HepG2 (cell line): ENCODE measurements around the gene SERPINA3. TPM values are rescaled to one million over a fixed set of nuclear protein-coding genes. Genes with fewer than 3 reads are reported as not detected.
A peak's percentile ranks its signal among the peaks of the same experiment; 100 is the strongest.

Experiments
- ATAC-seq: fragments of 200-7000 bp; cut with Tn5 transposase; 3 replicates; pipeline ENCODE4 v1.9.1; 2020; ENCODE audit warnings: mild to moderate bottlenecking, moderate library complexity
- BruUV-seq: library from RNA; stranded (reverse); fragments of 400-500 nt; replicated peaks from 2 replicates; lab custom pipeline; 2021; lab: Mats Ljungman, UMichigan
- CTCF ChIA-PET: fragments of 300-600 bp; formaldehyde crosslinking; extraction: SDS; loops from one replicate; lab custom pipeline; 2021; ENCODE audit warnings: low total read pairs, inconsistent platforms, low intra/inter-chr PET ratio; lab: Yijun Ruan, JAX
- POLR2A ChIA-PET: fragments of 350-600 bp; sonication (Branson Sonifier 250); formaldehyde crosslinking; loops from one replicate; lab custom pipeline; 2020; ENCODE audit warnings: antibody characterized with exemption, inconsistent platforms; lab: Yijun Ruan, JAX
- DNase-seq: peaks from one replicate; pipeline ENCODE4 v3.0.0-alpha.2; 2015; ENCODE audit warnings: low spot score
- FAIRE-seq: peaks from 3 replicates; lab custom pipeline; 2011; peaks lifted over from hg19 to GRCh38; lab: Jason Lieb, UNC
- H2AFZ ChIP-seq: one replicate; pipeline ENCODE4 v1.6.1; 2011; ENCODE audit warnings: low read length, inconsistent platforms
- H3K27ac ChIP-seq: fragments of 300-600 bp; 3 replicates; pipeline ENCODE4 v1.8.0; 2011; ENCODE audit warnings: mixed run types, mild to moderate bottlenecking, mixed read lengths, low read length, inconsistent platforms; ENCODE audit not compliant: insufficient read depth; ENCODE audit errors: extremely low read length
- H3K27me3 ChIP-seq, 2 experiments: fragments of 200-600 bp in 1 of 2; 2 replicates in 1 of 2; 3 replicates in 1 of 2; pipeline versions ENCODE4 v1.6.0 to v1.8.0; 2011; ENCODE audit warnings: low read length in 2 of 2, mild to moderate bottlenecking in 2 of 2, moderate library complexity in 2 of 2, inconsistent platforms in 1 of 2; ENCODE audit not compliant: insufficient read depth in 2 of 2, control insufficient read depth in 1 of 2
- H3K36me3 ChIP-seq, 2 experiments: fragments of 200-600 bp in 1 of 2; replicated peaks in 1 of 2; 2 replicates in 1 of 2; 3 replicates in 1 of 2; pipeline versions ENCODE4 v1.5.1 to v1.8.0; 2011; ENCODE audit warnings: low read length in 2 of 2, inconsistent platforms in 1 of 2; ENCODE audit not compliant: insufficient read depth in 2 of 2, control insufficient read depth in 1 of 2
- H3K4me1 ChIP-seq: 2 replicates; pipeline ENCODE4 v1.5.1; 2012; ENCODE audit warnings: low read length, inconsistent platforms; ENCODE audit not compliant: insufficient read depth
- H3K4me2 ChIP-seq: 2 replicates; pipeline ENCODE4 v1.6.0; 2011; ENCODE audit warnings: low read depth, low read length, inconsistent platforms
- H3K4me3 ChIP-seq, 3 experiments: fragments of 200-600 bp in 1 of 3; sonication (generic), shearing (Covaris generic) in 1 of 3; replicated peaks in 1 of 3; 2 replicates each; pipeline ENCODE4 v1.5.1; 2011 to 2016; ENCODE audit warnings: low read length in 3 of 3, inconsistent platforms in 2 of 3, low read depth in 2 of 3, mild to moderate bottlenecking in 2 of 3, control low read depth in 1 of 3, mixed read lengths in 1 of 3; ENCODE audit not compliant: insufficient read depth in 1 of 3
- H3K79me2 ChIP-seq: one replicate; pipeline ENCODE4 v1.6.1; 2011; ENCODE audit warnings: low read length, inconsistent platforms; ENCODE audit not compliant: insufficient read depth
- H3K9ac ChIP-seq: 2 replicates; pipeline ENCODE4 v1.6.0; 2011; ENCODE audit warnings: mild to moderate bottlenecking, low read depth, low read length, inconsistent platforms; ENCODE audit not compliant: insufficient read depth
- H3K9me3 ChIP-seq: 2 replicates; pipeline ENCODE4 v1.5.1; 2012; ENCODE audit warnings: mild to moderate bottlenecking, low read length
- H4K20me1 ChIP-seq: 2 replicates; pipeline ENCODE4 v1.6.0; 2011; ENCODE audit warnings: inconsistent platforms, mild to moderate bottlenecking, low read length, moderate library complexity; ENCODE audit not compliant: insufficient read depth
- CCAR2 ChIP-seq: fragments of 200-400 bp; formaldehyde crosslinking; optimal IDR thresholded peaks from 2 replicates; pipeline ENCODE3; 2018; ENCODE audit warnings: low read depth, mild to moderate bottlenecking, low read length, moderate library complexity
- CENPX ChIP-seq: sonication (generic); formaldehyde crosslinking; IDR thresholded peaks from 2 replicates; pipeline ENCODE4 v1.9.0; 2021; ENCODE audit warnings: mild to moderate bottlenecking, missing genetic modification reagents, moderate library complexity
- RBM22 ChIP-seq: fragments of 200-400 bp; formaldehyde crosslinking; optimal IDR thresholded peaks from 2 replicates; pipeline ENCODE3; 2017; ENCODE audit warnings: mild to moderate bottlenecking, low read length, moderate library complexity
- SRY ChIP-seq: sonication (generic); formaldehyde crosslinking; IDR thresholded peaks from 2 replicates; pipeline ENCODE4 v1.8.0; 2022; ENCODE audit warnings: mild to moderate bottlenecking, missing genetic modification reagents
- TBL1XR1 ChIP-seq: fragments of 150-350 bp; IDR thresholded peaks from 2 replicates; pipeline ENCODE4 v1.6.1; 2014; ENCODE audit warnings: borderline replicate concordance, low read length; ENCODE audit not compliant: partially characterized antibody
- ZBTB21 ChIP-seq: sonication (generic); formaldehyde crosslinking; IDR thresholded peaks from 2 replicates; pipeline ENCODE4 v1.4.0; 2020; ENCODE audit warnings: missing genetic modification reagents
- ZNF160 ChIP-seq: sonication (generic); formaldehyde crosslinking; IDR thresholded peaks from 2 replicates; pipeline ENCODE4 v1.8.0; 2022; ENCODE audit warnings: mild to moderate bottlenecking, inconsistent platforms, missing genetic modification reagents
- ZNF563 ChIP-seq: sonication (generic); formaldehyde crosslinking; IDR thresholded peaks from 2 replicates; pipeline ENCODE4 v1.8.0; 2022; ENCODE audit warnings: mild to moderate bottlenecking, moderate library complexity, missing genetic modification reagents
- ZNF776 ChIP-seq: sonication (generic); formaldehyde crosslinking; IDR thresholded peaks from 2 replicates; pipeline ENCODE4 v1.4.0; 2020; ENCODE audit warnings: mild to moderate bottlenecking, missing genetic modification reagents
- WGBS: methylation state at CpG from one replicate; pipeline ENCODE4 v1.1.6; 2017; ENCODE audit warnings: low lambda C conversion rate; 5-methylcytosine and 5-hydroxymethylcytosine counted together
- in situ Hi-C: cut with HindIII; loops from 2 replicates; pipeline ENCODE4 v1.10.0; 2017; ENCODE audit warnings: low pct_unique_long_range_greater_than_20kb; ENCODE audit not compliant: extremely low pct_ligation_motif_present
- intact Hi-C: fragments of 100-400 bp; cut with micrococcal nuclease; formaldehyde crosslinking; loops from one replicate; pipeline ENCODE4 v1.10.0; 2022; ENCODE audit not compliant: unreplicated experiment
- polyA plus RNA-seq, 8 experiments: library from polyadenylated mRNA; depleted of rRNA in 3 of 8; stranded (reverse) in 7 of 8; unstranded in 1 of 8; fragments of >200 nt; fragmentation: Illumina TruSeq in 4 of 8; extraction: Trizol in 4 of 8; gene quantifications; 2 replicates each; pipeline versions ENCODE4 v1.2.1 to v1.2.3, GENCODE V29; 2011 to 2016; ENCODE audit warnings: low read depth in 4 of 8, missing spikeins in 1 of 8, mixed read lengths in 1 of 8; ENCODE audit not compliant: insufficient read depth in 1 of 8
- total RNA-seq, 5 experiments: library from RNA; depleted of rRNA; stranded (reverse); fragments of >200 nt; fragmentation: Illumina TruSeq; extraction: Trizol; gene quantifications; 2 replicates each; pipeline ENCODE4 v1.2.3, GENCODE V29; 2016; ENCODE audit warnings: low read depth in 1 of 5
- TF ChIP-seq, protein P1 (sequence below): sonication (generic); formaldehyde crosslinking; IDR thresholded peaks from 2 replicates; pipeline ENCODE4 v1.8.0; 2022; ENCODE audit warnings: missing genetic modification reagents, mild to moderate bottlenecking, borderline replicate concordance
- TF ChIP-seq, protein P2 (sequence below): sonication (generic); formaldehyde crosslinking; IDR thresholded peaks from 2 replicates; pipeline ENCODE4 v1.9.0; 2022; ENCODE audit warnings: low read depth, missing genetic modification reagents
- TF ChIP-seq, protein P3 (sequence below): sonication (generic); formaldehyde crosslinking; IDR thresholded peaks from 2 replicates; pipeline ENCODE4 v1.4.0; 2020; ENCODE audit warnings: missing genetic modification reagents
- TF ChIP-seq, protein P4 (sequence below): sonication (generic); formaldehyde crosslinking; IDR thresholded peaks from 2 replicates; pipeline ENCODE4 v1.5.1; 2020; ENCODE audit warnings: mild to moderate bottlenecking, missing genetic modification reagents, moderate library complexity

SERPINA3 gene
- total and polyA plus RNA-seq, 2 of the 13 experiments (the other 11 are each of a cell fraction or from before 2014, with no cell fraction given), result 825 to 2,200 TPM

DNA sequence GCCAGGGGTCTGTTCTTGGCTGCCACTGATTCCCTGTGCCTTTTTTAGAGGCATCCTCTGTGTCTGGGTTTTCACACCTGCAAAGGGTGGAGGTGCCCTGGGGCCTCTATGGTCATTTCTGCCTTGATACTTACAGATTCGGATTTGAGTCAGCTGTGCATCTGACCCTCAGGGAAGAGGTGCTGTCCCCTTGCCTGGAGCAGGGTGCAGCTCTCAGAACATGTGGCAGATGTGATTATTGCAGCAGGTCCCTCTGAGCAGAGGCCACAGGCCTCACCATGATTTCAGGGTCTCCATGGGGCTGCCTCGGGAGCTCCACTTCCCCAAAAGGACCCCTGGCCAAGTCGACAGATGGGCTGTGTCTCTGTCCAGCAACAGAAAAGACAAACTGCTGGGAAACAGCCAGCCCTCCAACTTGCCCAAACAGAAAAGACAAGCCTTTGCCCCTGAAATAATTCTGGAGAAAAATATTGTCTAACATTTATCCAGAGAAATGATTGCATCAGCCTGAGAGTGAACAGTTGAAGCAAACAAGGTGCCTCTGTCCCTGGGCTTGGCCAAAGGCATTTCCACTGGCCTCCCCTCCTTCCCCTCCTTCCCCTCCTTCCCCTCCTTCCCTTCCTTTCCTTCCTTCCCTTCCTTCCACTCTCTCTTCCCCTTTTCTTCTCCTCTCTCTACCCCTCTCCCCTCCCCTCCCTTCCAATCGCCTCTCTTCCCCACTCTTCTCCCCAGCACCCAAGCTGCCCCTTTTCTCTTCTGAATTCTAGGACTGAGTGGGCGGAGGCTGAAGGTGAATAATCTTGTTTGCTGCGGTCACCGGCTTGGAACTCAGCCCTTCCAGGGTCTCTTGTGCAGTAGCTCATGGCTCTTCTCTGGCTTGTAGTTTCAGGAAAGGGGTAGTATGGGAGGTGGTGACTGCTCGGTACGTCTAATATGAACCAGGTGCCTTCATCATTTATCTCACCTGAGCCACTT is 676 bp downstream of the SERPINA3 start:
- H3K9ac ChIP-seq, result peak overlapping the region; percentile 81
- TSS peak; percentile 55 for BruUV-seq
- DNase-seq, result peak; percentile 27
- ChIA-PET POLR2A (interaction anchor here (0.9 to 19.0 kb wide), 22 partner anchors 9 to 439 kb away, joined by 3 to 638 read pairs (median 6); partner anchors contain the start of genes PPP4R4, SERPINA1, SERPINA4 and SERPINA5), CTCF (no interaction called here)
- H3K9me3 ChIP-seq, result peaks cover 10% of the 10 kb centered on the region
- H3K4me1 ChIP-seq, result peaks cover 84% of the 10 kb centered on the region
- no peak for FAIRE-seq
- WGBS, result 30% methylated on average over 9 of the region's 9 CpGs
- H3K27me3 ChIP-seq, result no peaks in the 10 kb centered on the region; a peak in 1 of 5 replicates
- ATAC-seq, result peak; percentile 63
- peak overlapping the region; percentile 77 for H3K27ac ChIP-seq
- no peak overlapping the region for H2AFZ ChIP-seq
- peaks cover 59% of the 10 kb centered on the region for H3K79me2 ChIP-seq
- H3K4me2 ChIP-seq, result peak overlapping the region; percentile 97
- H4K20me1 ChIP-seq, result peaks cover 38% of the 10 kb centered on the region; the same call in 1 of the 2 replicates
- H3K36me3 ChIP-seq, result peaks cover 12 to 37% of the 10 kb centered on the region in 2 experiments
- in situ Hi-C loops, result no loop called here
- peak overlapping the region; percentile 62 to 69 (median 68) for H3K4me3 ChIP-seq
- intact Hi-C loops, result loop anchor here (1.0 kb wide), 1 partner anchor 14 kb away; no protein-coding TSS in a partner anchor
- TF ChIP-seq, protein P1, sequence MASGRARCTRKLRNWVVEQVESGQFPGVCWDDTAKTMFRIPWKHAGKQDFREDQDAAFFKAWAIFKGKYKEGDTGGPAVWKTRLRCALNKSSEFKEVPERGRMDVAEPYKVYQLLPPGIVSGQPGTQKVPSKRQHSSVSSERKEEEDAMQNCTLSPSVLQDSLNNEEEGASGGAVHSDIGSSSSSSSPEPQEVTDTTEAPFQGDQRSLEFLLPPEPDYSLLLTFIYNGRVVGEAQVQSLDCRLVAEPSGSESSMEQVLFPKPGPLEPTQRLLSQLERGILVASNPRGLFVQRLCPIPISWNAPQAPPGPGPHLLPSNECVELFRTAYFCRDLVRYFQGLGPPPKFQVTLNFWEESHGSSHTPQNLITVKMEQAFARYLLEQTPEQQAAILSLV (CRISPR knock-in tag), result no peak
- no peak; the same call in 1 of the 2 replicates for TF ChIP-seq SRY
- TF ChIP-seq, protein P2, sequence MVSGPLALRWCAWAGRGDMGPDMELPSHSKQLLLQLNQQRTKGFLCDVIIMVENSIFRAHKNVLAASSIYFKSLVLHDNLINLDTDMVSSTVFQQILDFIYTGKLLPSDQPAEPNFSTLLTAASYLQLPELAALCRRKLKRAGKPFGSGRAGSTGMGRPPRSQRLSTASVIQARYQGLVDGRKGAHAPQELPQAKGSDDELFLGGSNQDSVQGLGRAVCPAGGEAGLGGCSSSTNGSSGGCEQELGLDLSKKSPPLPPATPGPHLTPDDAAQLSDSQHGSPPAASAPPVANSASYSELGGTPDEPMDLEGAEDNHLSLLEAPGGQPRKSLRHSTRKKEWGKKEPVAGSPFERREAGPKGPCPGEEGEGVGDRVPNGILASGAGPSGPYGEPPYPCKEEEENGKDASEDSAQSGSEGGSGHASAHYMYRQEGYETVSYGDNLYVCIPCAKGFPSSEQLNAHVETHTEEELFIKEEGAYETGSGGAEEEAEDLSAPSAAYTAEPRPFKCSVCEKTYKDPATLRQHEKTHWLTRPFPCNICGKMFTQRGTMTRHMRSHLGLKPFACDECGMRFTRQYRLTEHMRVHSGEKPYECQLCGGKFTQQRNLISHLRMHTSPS (CRISPR knock-in tag), result no peak
- TF ChIP-seq, protein P3, sequence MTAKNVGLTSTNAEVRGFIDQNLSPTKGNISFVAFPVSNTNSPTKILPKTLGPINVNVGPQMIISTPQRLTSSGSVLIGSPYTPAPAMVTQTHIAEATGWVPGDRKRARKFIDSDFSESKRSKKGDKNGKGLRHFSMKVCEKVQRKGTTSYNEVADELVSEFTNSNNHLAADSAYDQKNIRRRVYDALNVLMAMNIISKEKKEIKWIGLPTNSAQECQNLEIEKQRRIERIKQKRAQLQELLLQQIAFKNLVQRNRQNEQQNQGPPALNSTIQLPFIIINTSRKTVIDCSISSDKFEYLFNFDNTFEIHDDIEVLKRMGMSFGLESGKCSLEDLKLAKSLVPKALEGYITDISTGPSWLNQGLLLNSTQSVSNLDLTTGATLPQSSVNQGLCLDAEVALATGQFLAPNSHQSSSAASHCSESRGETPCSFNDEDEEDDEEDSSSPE (CRISPR knock-in tag), result no peak
- TF ChIP-seq RBM22, result peak; percentile 93
- no peak for TF ChIP-seq CCAR2
- no peak for TF ChIP-seq ZNF160 (CRISPR knock-in tag)
- no peak for TF ChIP-seq ZBTB21 (CRISPR knock-in tag)
- TF ChIP-seq CENPX (CRISPR knock-in tag), result no peak
- no peak for TF ChIP-seq ZNF563
- no peak for TF ChIP-seq ZNF776 (CRISPR knock-in tag)
- TF ChIP-seq, protein P4, sequence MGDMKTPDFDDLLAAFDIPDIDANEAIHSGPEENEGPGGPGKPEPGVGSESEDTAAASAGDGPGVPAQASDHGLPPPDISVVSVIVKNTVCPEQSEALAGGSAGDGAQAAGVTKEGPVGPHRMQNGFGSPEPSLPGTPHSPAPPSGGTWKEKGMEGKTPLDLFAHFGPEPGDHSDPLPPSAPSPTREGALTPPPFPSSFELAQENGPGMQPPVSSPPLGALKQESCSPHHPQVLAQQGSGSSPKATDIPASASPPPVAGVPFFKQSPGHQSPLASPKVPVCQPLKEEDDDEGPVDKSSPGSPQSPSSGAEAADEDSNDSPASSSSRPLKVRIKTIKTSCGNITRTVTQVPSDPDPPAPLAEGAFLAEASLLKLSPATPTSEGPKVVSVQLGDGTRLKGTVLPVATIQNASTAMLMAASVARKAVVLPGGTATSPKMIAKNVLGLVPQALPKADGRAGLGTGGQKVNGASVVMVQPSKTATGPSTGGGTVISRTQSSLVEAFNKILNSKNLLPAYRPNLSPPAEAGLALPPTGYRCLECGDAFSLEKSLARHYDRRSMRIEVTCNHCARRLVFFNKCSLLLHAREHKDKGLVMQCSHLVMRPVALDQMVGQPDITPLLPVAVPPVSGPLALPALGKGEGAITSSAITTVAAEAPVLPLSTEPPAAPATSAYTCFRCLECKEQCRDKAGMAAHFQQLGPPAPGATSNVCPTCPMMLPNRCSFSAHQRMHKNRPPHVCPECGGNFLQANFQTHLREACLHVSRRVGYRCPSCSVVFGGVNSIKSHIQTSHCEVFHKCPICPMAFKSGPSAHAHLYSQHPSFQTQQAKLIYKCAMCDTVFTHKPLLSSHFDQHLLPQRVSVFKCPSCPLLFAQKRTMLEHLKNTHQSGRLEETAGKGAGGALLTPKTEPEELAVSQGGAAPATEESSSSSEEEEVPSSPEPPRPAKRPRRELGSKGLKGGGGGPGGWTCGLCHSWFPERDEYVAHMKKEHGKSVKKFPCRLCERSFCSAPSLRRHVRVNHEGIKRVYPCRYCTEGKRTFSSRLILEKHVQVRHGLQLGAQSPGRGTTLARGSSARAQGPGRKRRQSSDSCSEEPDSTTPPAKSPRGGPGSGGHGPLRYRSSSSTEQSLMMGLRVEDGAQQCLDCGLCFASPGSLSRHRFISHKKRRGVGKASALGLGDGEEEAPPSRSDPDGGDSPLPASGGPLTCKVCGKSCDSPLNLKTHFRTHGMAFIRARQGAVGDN (CRISPR knock-in tag), result peak; percentile 76
- TF ChIP-seq TBL1XR1, result no peak
